Tibial nerve (tissue), 4 donors: ENCODE data around the gene FDX2.

Experiments used
- CTCF ChIP-seq, 5 experiments: fragments of 200-600 bp in 3 of 5; fragments of 450-650 bp in 2 of 5; sonication (generic) in 3 of 5; IDR thresholded peaks; one replicate each; pipeline ENCODE4 v1.5.1; 2016 to 2019; ENCODE audit warnings: antibody characterized with exemption in 5 of 5, mild to moderate bottlenecking in 3 of 5, moderate library complexity in 2 of 5
- EP300 ChIP-seq, 2 donors: sonication (generic); formaldehyde crosslinking; IDR thresholded peaks; one replicate each; pipeline ENCODE4 v1.6.1; 2017; ENCODE audit warnings: antibody characterized with exemption in 2 of 2, mild to moderate bottlenecking in 1 of 2

GRCh38 chr19:10278935-10279334 is 36.9 kb downstream of the FDX2 start:
- TF ChIP-seq CTCF (IDR thresholded peaks at IDR 0.05) (no peak), EP300 (IDR thresholded peaks at IDR 0.05) (no peak)
